Measurements from ENCODE around the gene PHETA1.

- TF ChIP-seq CTCF (IDR thresholded peaks at IDR 0.05; ENCODE audit: low read depth, low read length, poor library complexity, severe bottlenecking) (no peak), EZH2phosphoT487 (IDR thresholded peaks at IDR 0.05; ENCODE audit: borderline replicate concordance, low read length) (no peak)
These were observed 41.7 kb upstream of the PHETA1 start for GRCh38 chr12:111410431-111411184.
